Neural cell (in vitro differentiated cells): ENCODE measurements around the gene KBTBD12. TPM values are rescaled to one million over a fixed set of nuclear protein-coding genes. Genes with fewer than 3 reads are reported as not detected.

Experiments
- H2AFZ ChIP-seq: fragments of 200-600, 300-800 bp; sonication (generic), shearing (Covaris generic); 2 replicates; pipeline ENCODE4 v1.6.0; 2014; ENCODE audit warnings: low read depth, mild to moderate bottlenecking, antibody characterized with exemption, low read length, moderate library complexity
- H3F3A ChIP-seq: fragments of 200-600 bp; shearing (Covaris generic); 2 replicates; pipeline ENCODE4 v1.6.1; 2016; ENCODE audit warnings: mild to moderate bottlenecking, moderate library complexity, mixed read lengths, antibody characterized with exemption, low read length; ENCODE audit not compliant: insufficient read depth, poor library complexity, severe bottlenecking
- H3K27ac ChIP-seq: fragments of 200-600, 300-800 bp; sonication (generic), shearing (Covaris generic); 2 replicates; pipeline ENCODE4 v1.5.1; 2014; ENCODE audit warnings: mild to moderate bottlenecking, low read length, moderate library complexity
- H3K27me3 ChIP-seq: fragments of 300-800, 200-600 bp; sonication (generic), shearing (Covaris generic); 2 replicates; pipeline ENCODE4 v1.6.0; 2014; ENCODE audit warnings: mild to moderate bottlenecking, low read depth, low read length, moderate library complexity; ENCODE audit not compliant: insufficient read depth
- H3K36me3 ChIP-seq: fragments of 300-800, 200-600 bp; sonication (generic), shearing (Covaris generic); 2 replicates; pipeline ENCODE4 v1.5.1; 2014; ENCODE audit warnings: mild to moderate bottlenecking, antibody characterized with exemption, low read length, moderate library complexity; ENCODE audit not compliant: insufficient read depth
- H3K4me2 ChIP-seq: fragments of 300-800, 200-600 bp; sonication (generic), shearing (Covaris generic); 2 replicates; pipeline ENCODE4 v1.6.0; 2014; ENCODE audit warnings: mild to moderate bottlenecking, low read length
- H3K4me3 ChIP-seq: fragments of 300-800, 200-600 bp; sonication (generic), shearing (Covaris generic); 2 replicates; pipeline ENCODE4 v1.5.1; 2014; ENCODE audit warnings: mild to moderate bottlenecking, low read length, moderate library complexity
- H3K79me2 ChIP-seq: fragments of 200-600 bp; shearing (Covaris generic); replicated peaks from 2 replicates; pipeline ENCODE4 v1.6.0; 2014; ENCODE audit warnings: mild to moderate bottlenecking, low read length, moderate library complexity; ENCODE audit not compliant: insufficient read depth
- H3K9ac ChIP-seq: fragments of 300-800, 200-600 bp; sonication (generic), shearing (Covaris generic); 2 replicates; pipeline ENCODE4 v1.6.1; 2016; ENCODE audit warnings: mild to moderate bottlenecking, low read length, mixed read lengths
- H3K9me2 ChIP-seq: fragments of 200-600 bp; shearing (Covaris generic); 2 replicates; pipeline ENCODE4 v1.6.1; 2016; ENCODE audit warnings: mild to moderate bottlenecking, low read length, mixed read lengths; ENCODE audit not compliant: insufficient read depth
- H3K9me3 ChIP-seq: fragments of 200-600, 300-800 bp; sonication (generic), shearing (Covaris generic); 2 replicates; pipeline ENCODE4 v1.6.1; 2016; ENCODE audit warnings: mild to moderate bottlenecking, mixed run types, low read length, moderate library complexity, mixed read lengths
- H4K20me1 ChIP-seq: fragments of 200-600 bp; shearing (Covaris generic); 2 replicates; pipeline ENCODE4 v1.6.1; 2016; ENCODE audit warnings: mild to moderate bottlenecking, mixed run types; ENCODE audit not compliant: insufficient read depth
- CTCF ChIP-seq: fragments of 450-650 bp; IDR thresholded peaks from 2 replicates; pipeline ENCODE4 v1.5.1; 2014; ENCODE audit warnings: antibody characterized with exemption, mild to moderate bottlenecking, moderate library complexity; ENCODE audit not compliant: poor library complexity, severe bottlenecking
- EP300 ChIP-seq: fragments of 450-650 bp; conservative IDR thresholded peaks from 2 replicates; pipeline ENCODE4 v1.6.1; 2014; ENCODE audit warnings: antibody characterized with exemption, mild to moderate bottlenecking, moderate library complexity; ENCODE audit not compliant: poor library complexity, severe bottlenecking
- EZH2 ChIP-seq: fragments of 200-600, 300-800 bp; shearing (Covaris generic), sonication (generic); IDR thresholded peaks from 2 replicates; pipeline ENCODE4 v1.6.1; 2014; ENCODE audit warnings: antibody characterized with exemption, low read length, borderline replicate concordance, mild to moderate bottlenecking; ENCODE audit not compliant: insufficient read depth, poor library complexity, severe bottlenecking
- MXI1 ChIP-seq: fragments of 450-650 bp; conservative IDR thresholded peaks from 2 replicates; pipeline ENCODE4 v1.6.1; 2014; ENCODE audit warnings: antibody characterized with exemption, mild to moderate bottlenecking; ENCODE audit not compliant: poor library complexity, severe bottlenecking
- POLR2AphosphoS5 ChIP-seq: IDR thresholded peaks from 2 replicates; pipeline ENCODE4 v1.6.1; 2012
- RAD21 ChIP-seq: fragments of 450-650 bp; conservative IDR thresholded peaks from 2 replicates; pipeline ENCODE4 v1.6.1; 2014; ENCODE audit warnings: antibody characterized with exemption, mild to moderate bottlenecking, moderate library complexity
- SMC3 ChIP-seq: fragments of 450-650 bp; conservative IDR thresholded peaks from 2 replicates; pipeline ENCODE4 v1.6.1; 2014; ENCODE audit warnings: antibody characterized with exemption, mild to moderate bottlenecking, moderate library complexity; ENCODE audit not compliant: poor library complexity
- TAF1 ChIP-seq: IDR thresholded peaks from 2 replicates; pipeline ENCODE4 v1.6.1; 2012; ENCODE audit warnings: low read depth
- polyA plus RNA-seq: library from polyadenylated mRNA; depleted of rRNA; stranded (reverse); fragments of >200 nt; gene quantifications from 2 replicates; pipeline ENCODE4 v1.2.3, GENCODE V29; 2014
- TF ChIP-seq, protein P1 (sequence below): IDR thresholded peaks from 2 replicates; pipeline ENCODE4 v1.6.1; 2012; ENCODE audit warnings: borderline replicate concordance

KBTBD12 gene
- polyA plus RNA-seq, 1 donor from 2014 or later: not detected

GRCh38 chr3:127886231-127886955 lies 28.6 kb upstream of the KBTBD12 start:
- H2AFZ ChIP-seq: no peak overlapping the region
- H3K9ac ChIP-seq: peak overlapping the region; percentile 29
- no peaks in the 10 kb centered on the region for H3K36me3 ChIP-seq
- no peaks in the 10 kb centered on the region for H3K79me2 ChIP-seq
- no peaks in the 10 kb centered on the region for H3K9me3 ChIP-seq
- peak overlapping the region; percentile 55 for H3K27ac ChIP-seq
- H3K9me2 ChIP-seq: no peaks in the 10 kb centered on the region
- no peaks in the 10 kb centered on the region for H4K20me1 ChIP-seq
- H3F3A ChIP-seq: no peaks in the 10 kb centered on the region
- H3K4me3 ChIP-seq: no peak overlapping the region
- no peaks in the 10 kb centered on the region for H3K27me3 ChIP-seq
- TF ChIP-seq EP300: no peak
- no peak for TF ChIP-seq RAD21
- TF ChIP-seq EZH2: no peak
- no peak for TF ChIP-seq SMC3
- no peak overlapping the region for H3K4me2 ChIP-seq

DNA sequence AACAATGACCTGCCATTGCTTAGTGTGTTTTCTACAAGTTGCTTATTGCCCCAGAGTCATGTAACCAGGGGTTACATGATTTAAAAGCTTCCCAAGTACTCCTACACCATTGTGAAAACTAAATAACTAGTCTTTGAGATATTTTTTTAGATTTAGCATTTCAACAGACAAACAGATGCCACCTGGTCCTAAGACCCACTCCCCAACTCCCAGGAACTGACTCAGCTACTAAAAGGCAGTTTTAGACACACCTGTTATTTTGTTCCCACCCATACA lies 28.1 kb upstream of the KBTBD12 start:
- H3K36me3 ChIP-seq: no peaks in the 10 kb centered on the region
- H3K27me3 ChIP-seq: no peaks in the 10 kb centered on the region
- peak overlapping the region; percentile 55 for H3K27ac ChIP-seq
- no peaks in the 10 kb centered on the region for H3K79me2 ChIP-seq
- H3K4me2 ChIP-seq: no peak overlapping the region
- H4K20me1 ChIP-seq: no peaks in the 10 kb centered on the region
- no peaks in the 10 kb centered on the region for H3F3A ChIP-seq
- no peaks in the 10 kb centered on the region for H3K9me3 ChIP-seq
- H2AFZ ChIP-seq: no peak overlapping the region
- no peaks in the 10 kb centered on the region for H3K9me2 ChIP-seq
- TF ChIP-seq EZH2 (no peak), CTCF (no peak), MXI1 (no peak), SMC3 (no peak), TAF1 (no peak), RAD21 (no peak), POLR2AphosphoS5 (no peak), EP300 (no peak)
- TF ChIP-seq, protein P1, sequence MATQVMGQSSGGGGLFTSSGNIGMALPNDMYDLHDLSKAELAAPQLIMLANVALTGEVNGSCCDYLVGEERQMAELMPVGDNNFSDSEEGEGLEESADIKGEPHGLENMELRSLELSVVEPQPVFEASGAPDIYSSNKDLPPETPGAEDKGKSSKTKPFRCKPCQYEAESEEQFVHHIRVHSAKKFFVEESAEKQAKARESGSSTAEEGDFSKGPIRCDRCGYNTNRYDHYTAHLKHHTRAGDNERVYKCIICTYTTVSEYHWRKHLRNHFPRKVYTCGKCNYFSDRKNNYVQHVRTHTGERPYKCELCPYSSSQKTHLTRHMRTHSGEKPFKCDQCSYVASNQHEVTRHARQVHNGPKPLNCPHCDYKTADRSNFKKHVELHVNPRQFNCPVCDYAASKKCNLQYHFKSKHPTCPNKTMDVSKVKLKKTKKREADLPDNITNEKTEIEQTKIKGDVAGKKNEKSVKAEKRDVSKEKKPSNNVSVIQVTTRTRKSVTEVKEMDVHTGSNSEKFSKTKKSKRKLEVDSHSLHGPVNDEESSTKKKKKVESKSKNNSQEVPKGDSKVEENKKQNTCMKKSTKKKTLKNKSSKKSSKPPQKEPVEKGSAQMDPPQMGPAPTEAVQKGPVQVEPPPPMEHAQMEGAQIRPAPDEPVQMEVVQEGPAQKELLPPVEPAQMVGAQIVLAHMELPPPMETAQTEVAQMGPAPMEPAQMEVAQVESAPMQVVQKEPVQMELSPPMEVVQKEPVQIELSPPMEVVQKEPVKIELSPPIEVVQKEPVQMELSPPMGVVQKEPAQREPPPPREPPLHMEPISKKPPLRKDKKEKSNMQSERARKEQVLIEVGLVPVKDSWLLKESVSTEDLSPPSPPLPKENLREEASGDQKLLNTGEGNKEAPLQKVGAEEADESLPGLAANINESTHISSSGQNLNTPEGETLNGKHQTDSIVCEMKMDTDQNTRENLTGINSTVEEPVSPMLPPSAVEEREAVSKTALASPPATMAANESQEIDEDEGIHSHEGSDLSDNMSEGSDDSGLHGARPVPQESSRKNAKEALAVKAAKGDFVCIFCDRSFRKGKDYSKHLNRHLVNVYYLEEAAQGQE: no peak
- no peak overlapping the region for H3K4me3 ChIP-seq
- no peak overlapping the region for H3K9ac ChIP-seq
